Activated CD8-positive, alpha-beta memory T cell treated with anti-CD3 and anti-CD28 coated beads for 24 hours (primary cell): ENCODE data around the gene ITM2C.

Experiments used
- DNase-seq: peaks from one replicate; pipeline ENCODE4 v3.0.0-alpha.2; 2020

ITM2C gene

GRCh38 chr2:230908595-230909191 lies 44.0 kb downstream of the ITM2C start:
- peak; percentile 71 for DNase-seq

GRCh38 chr2:230909841-230910545 lies 45.3 kb downstream of the ITM2C start:
- DNase-seq = peak; percentile 54

- DNase-seq = peak; percentile 54
Observed at GRCh38 chr2:230910546-230911177, 45.9 kb downstream of the ITM2C start.

GRCh38 chr2:230912046-230912445 lies 47.3 kb downstream of the ITM2C start:
- DNase-seq = peak; percentile 42

GRCh38 chr2:230912724-230913123 lies 48.0 kb downstream of the ITM2C start:
- DNase-seq = no peak

GRCh38 chr2:230913406-230914143 lies 48.8 kb downstream of the ITM2C start:
- DNase-seq = peak; percentile 47

- peak; percentile 56 for DNase-seq
Observed at GRCh38 chr2:230914886-230915285, 50.1 kb downstream of the ITM2C start.

GRCh38 chr2:230915319-230915718 lies 50.6 kb downstream of the ITM2C start:
- no peak for DNase-seq

- peak; percentile 40 for DNase-seq
Observed at GRCh38 chr2:230916218-230916617, 51.5 kb downstream of the ITM2C start.

GRCh38 chr2:230919240-230919639 lies 54.5 kb downstream of the ITM2C start:
- no peak for DNase-seq

GRCh38 chr2:230919681-230920080 lies 54.9 kb downstream of the ITM2C start:
- no peak for DNase-seq

- DNase-seq = peak; percentile 61
Observed at GRCh38 chr2:230920167-230920566, 55.4 kb downstream of the ITM2C start.

GRCh38 chr2:230921806-230922595 lies 57.3 kb downstream of the ITM2C start:
- DNase-seq = peak; percentile 59

- peak; percentile 60 for DNase-seq
Observed at GRCh38 chr2:230922951-230923717, 58.4 kb downstream of the ITM2C start.

- DNase-seq = no peak
Observed at GRCh38 chr2:230924092-230924469, 59.3 kb downstream of the ITM2C start.

GRCh38 chr2:230924470-230925341 lies 60.0 kb downstream of the ITM2C start, which contains the start of gene GPR55:
Gene GPR55 (minus strand): TSS chr2:230925242. CDS start chr2:230910962, 14,280 bp downstream.
- peak; percentile 89 for DNase-seq

- peak; percentile 83 for DNase-seq
Observed at GRCh38 chr2:230925443-230925878, 60.7 kb downstream of the ITM2C start.

- DNase-seq = peak; percentile 84
Observed at GRCh38 chr2:230925879-230926765, 61.4 kb downstream of the ITM2C start.

- peak; percentile 68 for DNase-seq
Observed at GRCh38 chr2:230927711-230928341, 63.1 kb downstream of the ITM2C start.
